GM10847 (cell line): ENCODE results near the gene POLK.

Source experiments
- POLR2A ChIP-seq: IDR thresholded peaks from 2 replicates; pipeline ENCODE4 v1.6.1; 2011; ENCODE audit not compliant: insufficient read length; ENCODE audit errors: extremely low read depth

The POLK gene

GRCh38 chr5:75568202-75568601 is 56.5 kb downstream of the POLK start:
- TF ChIP-seq POLR2A, result no peak

- no peak for TF ChIP-seq POLR2A
Observed at GRCh38 chr5:75571547-75571946, 59.9 kb downstream of the POLK start.

GRCh38 chr5:75574791-75575190 is 63.1 kb downstream of the POLK start:
- TF ChIP-seq POLR2A, result no peak

GRCh38 chr5:75584641-75585040 is 73.0 kb downstream of the POLK start:
- no peak for TF ChIP-seq POLR2A

GRCh38 chr5:75588666-75589065 is 77.0 kb downstream of the POLK start:
- TF ChIP-seq POLR2A, result no peak

- no peak for TF ChIP-seq POLR2A
Observed at GRCh38 chr5:75600535-75600934, 88.8 kb downstream of the POLK start.

GRCh38 chr5:75601567-75601966 is 89.9 kb downstream of the POLK start:
- TF ChIP-seq POLR2A, result no peak

- no peak for TF ChIP-seq POLR2A
Observed at GRCh38 chr5:75601996-75602395, 90.3 kb downstream of the POLK start.

- TF ChIP-seq POLR2A, result no peak
Observed at GRCh38 chr5:75603371-75603770, 91.7 kb downstream of the POLK start.

GRCh38 chr5:75603821-75604220 is 92.1 kb downstream of the POLK start:
- TF ChIP-seq POLR2A, result no peak

GRCh38 chr5:75608870-75609269 is 97.2 kb downstream of the POLK start:
- no peak for TF ChIP-seq POLR2A

- no peak for TF ChIP-seq POLR2A
Observed at GRCh38 chr5:75610201-75610600, 98.5 kb downstream of the POLK start.

GRCh38 chr5:75611311-75612225 is 99.9 kb downstream of the POLK start, which contains the start of gene ANKDD1B:
TSS of gene ANKDD1B (plus strand) at chr5:75611453. CDS start at chr5:75611635, 182 bp downstream.
- no peak for TF ChIP-seq POLR2A

- no peak for TF ChIP-seq POLR2A
Observed at GRCh38 chr5:75612226-75612569, 100.5 kb downstream of the POLK start.

GRCh38 chr5:75612901-75613300 is 101.2 kb downstream of the POLK start:
- TF ChIP-seq POLR2A, result no peak

- no peak for TF ChIP-seq POLR2A
Observed at GRCh38 chr5:75614176-75614575, 102.5 kb downstream of the POLK start.

GRCh38 chr5:75616371-75616881 is 104.7 kb downstream of the POLK start:
- no peak for TF ChIP-seq POLR2A
